HUES6 (cell line): Measurements from ENCODE around the gene SLC4A4.

Source experiments
- H3K27ac ChIP-seq: 2 replicates; pipeline ENCODE4 v1.7.0; 2013; ENCODE audit warnings: low read depth, mild to moderate bottlenecking, low read length, inconsistent platforms
- H3K27me3 ChIP-seq: 2 replicates; pipeline ENCODE4 v1.6.1; 2013; ENCODE audit warnings: low read length; ENCODE audit not compliant: control insufficient read depth, insufficient read depth
- H3K36me3 ChIP-seq: 2 replicates; pipeline ENCODE4 v1.6.1; 2013; ENCODE audit warnings: low read length; ENCODE audit not compliant: control insufficient read depth, insufficient read depth
- H3K4me1 ChIP-seq: 2 replicates; pipeline ENCODE4 v1.6.1; 2013; ENCODE audit warnings: low read length; ENCODE audit not compliant: control insufficient read depth, insufficient read depth
- H3K4me3 ChIP-seq: 2 replicates; pipeline ENCODE4 v1.5.1; 2013; ENCODE audit warnings: low read depth, low read length
- H3K9ac ChIP-seq: one replicate; pipeline ENCODE4 v1.6.1; 2013; ENCODE audit warnings: mild to moderate bottlenecking, low read length
- H3K9me3 ChIP-seq: 2 replicates; pipeline ENCODE4 v1.6.1; 2013; ENCODE audit warnings: low read depth, low read length; ENCODE audit not compliant: control insufficient read depth, insufficient read depth

Gene SLC4A4

GRCh38 chr4:71444395-71444794 lies 105.6 kb downstream of the SLC4A4 start:
- Histone ChIP-seq H3K36me3 (no peaks in the 10 kb centered on the region), H3K9me3 (no peaks in the 10 kb centered on the region), H3K27me3 (no peaks in the 10 kb centered on the region), H3K27ac (no peak overlapping the region), H3K4me3 (no peak overlapping the region), H3K4me1 (no peaks in the 10 kb centered on the region), H3K9ac (no peak overlapping the region)

- Histone ChIP-seq H3K9me3 (no peaks in the 10 kb centered on the region), H3K27me3 (no peaks in the 10 kb centered on the region), H3K36me3 (no peaks in the 10 kb centered on the region), H3K9ac (no peak overlapping the region), H3K4me1 (no peaks in the 10 kb centered on the region), H3K27ac (no peak overlapping the region), H3K4me3 (no peak overlapping the region)
These were observed 107.0 kb downstream of the SLC4A4 start for GRCh38 chr4:71445811-71446210.

GRCh38 chr4:71446479-71447081 lies 107.8 kb downstream of the SLC4A4 start:
- Histone ChIP-seq H3K4me3 (no peak overlapping the region), H3K36me3 (no peaks in the 10 kb centered on the region), H3K27ac (no peak overlapping the region), H3K9me3 (no peaks in the 10 kb centered on the region), H3K4me1 (no peaks in the 10 kb centered on the region), H3K9ac (no peak overlapping the region), H3K27me3 (no peaks in the 10 kb centered on the region)

- H3K4me3 ChIP-seq, result no peak overlapping the region
- no peaks in the 10 kb centered on the region for H3K4me1 ChIP-seq
- no peak overlapping the region for H3K9ac ChIP-seq
- no peaks in the 10 kb centered on the region for H3K36me3 ChIP-seq
- H3K9me3 ChIP-seq, result no peaks in the 10 kb centered on the region
- no peak overlapping the region for H3K27ac ChIP-seq
- H3K27me3 ChIP-seq, result no peaks in the 10 kb centered on the region
These were observed 110.2 kb downstream of the SLC4A4 start for GRCh38 chr4:71449040-71449439.

- Histone ChIP-seq H3K9me3 (no peaks in the 10 kb centered on the region), H3K27me3 (no peaks in the 10 kb centered on the region), H3K9ac (no peak overlapping the region), H3K27ac (no peak overlapping the region), H3K4me1 (no peaks in the 10 kb centered on the region), H3K36me3 (no peaks in the 10 kb centered on the region), H3K4me3 (no peak overlapping the region)
These were observed 111.1 kb downstream of the SLC4A4 start for GRCh38 chr4:71449878-71450277.

GRCh38 chr4:71453531-71453930 lies 114.7 kb downstream of the SLC4A4 start:
- no peaks in the 10 kb centered on the region for H3K36me3 ChIP-seq
- H3K4me1 ChIP-seq, result no peaks in the 10 kb centered on the region
- no peak overlapping the region for H3K4me3 ChIP-seq
- no peaks in the 10 kb centered on the region for H3K9me3 ChIP-seq
- H3K27ac ChIP-seq, result no peak overlapping the region
- H3K27me3 ChIP-seq, result no peaks in the 10 kb centered on the region
- H3K9ac ChIP-seq, result no peak overlapping the region

GRCh38 chr4:71456841-71457240 lies 118.0 kb downstream of the SLC4A4 start:
- Histone ChIP-seq H3K9ac (no peak overlapping the region), H3K36me3 (no peaks in the 10 kb centered on the region), H3K27ac (no peak overlapping the region), H3K9me3 (no peaks in the 10 kb centered on the region), H3K27me3 (no peaks in the 10 kb centered on the region), H3K4me3 (no peak overlapping the region), H3K4me1 (no peaks in the 10 kb centered on the region)

GRCh38 chr4:71460371-71460770 lies 121.6 kb downstream of the SLC4A4 start:
- H3K27ac ChIP-seq, result no peak overlapping the region

GRCh38 chr4:71461422-71461821 lies 122.6 kb downstream of the SLC4A4 start:
- Histone ChIP-seq H3K36me3 (no peaks in the 10 kb centered on the region), H3K9me3 (no peaks in the 10 kb centered on the region), H3K27ac (no peak overlapping the region), H3K4me1 (no peaks in the 10 kb centered on the region), H3K4me3 (no peak overlapping the region), H3K9ac (no peak overlapping the region), H3K27me3 (no peaks in the 10 kb centered on the region)

More at GRCh38 chr4:71460371-71460770, 121.6 kb downstream of the SLC4A4 start:
- Histone ChIP-seq H3K36me3 (no peaks in the 10 kb centered on the region), H3K4me1 (no peaks in the 10 kb centered on the region), H3K27me3 (no peaks in the 10 kb centered on the region), H3K4me3 (no peak overlapping the region), H3K9ac (no peak overlapping the region), H3K9me3 (no peaks in the 10 kb centered on the region)

GRCh38 chr4:71466775-71467174 lies 128.0 kb downstream of the SLC4A4 start:
- Histone ChIP-seq H3K9me3 (no peaks in the 10 kb centered on the region), H3K27ac (no peak overlapping the region), H3K4me1 (no peaks in the 10 kb centered on the region), H3K9ac (no peak overlapping the region), H3K27me3 (no peaks in the 10 kb centered on the region), H3K36me3 (no peaks in the 10 kb centered on the region), H3K4me3 (no peak overlapping the region)

GRCh38 chr4:71468116-71468710 lies 129.4 kb downstream of the SLC4A4 start:
- Histone ChIP-seq H3K9ac (no peak overlapping the region), H3K4me3 (no peak overlapping the region), H3K27me3 (no peaks in the 10 kb centered on the region)

More at GRCh38 chr4:71468116-71468710, 129.4 kb downstream of the SLC4A4 start:
- no peaks in the 10 kb centered on the region for H3K4me1 ChIP-seq
- H3K36me3 ChIP-seq, result no peaks in the 10 kb centered on the region
- no peaks in the 10 kb centered on the region for H3K9me3 ChIP-seq
- H3K27ac ChIP-seq, result no peak overlapping the region
